GM12872 (cell line): ENCODE data around the gene ZMAT2.

Experiments
- TF ChIP-seq, protein P1 (sequence below): IDR thresholded peaks from 3 replicates; pipeline ENCODE4 v1.5.1; 2011; ENCODE audit warnings: low read depth, mild to moderate bottlenecking, low read length, moderate library complexity; ENCODE audit not compliant: insufficient read depth

ZMAT2 gene

DNA sequence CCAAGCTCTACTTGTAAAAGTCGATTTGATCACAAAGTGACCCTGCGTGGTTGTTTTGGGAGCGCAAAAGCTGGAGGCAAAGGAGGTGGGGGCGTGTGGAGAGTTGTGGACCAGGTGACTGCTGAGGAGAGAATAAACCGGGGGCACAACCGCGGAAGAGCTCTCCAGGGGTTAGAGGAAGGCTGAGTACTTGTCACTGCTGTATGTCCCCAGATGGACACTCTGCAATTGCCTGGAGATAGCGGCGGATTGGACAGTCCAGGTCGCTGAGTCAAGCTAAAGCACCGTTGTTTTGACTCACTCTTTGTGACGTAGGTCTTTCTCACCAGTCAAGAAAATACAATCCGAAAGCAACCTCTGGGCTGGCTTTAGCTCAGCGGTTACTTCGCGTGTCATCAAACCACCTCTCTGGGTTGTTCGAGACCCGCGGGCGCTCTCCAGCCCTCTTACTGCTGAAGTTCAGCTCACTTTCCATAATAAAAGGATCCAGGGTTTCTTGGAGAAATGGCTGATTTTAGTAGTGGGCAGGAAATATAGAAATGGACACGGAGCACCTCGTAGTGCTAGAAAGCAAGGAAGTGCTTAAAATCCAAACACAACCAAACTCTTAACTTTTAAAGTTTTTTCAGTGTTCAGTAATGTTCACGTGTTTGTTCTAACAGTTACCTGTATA lies 25.7 kb downstream of the ZMAT2 start:
- TF ChIP-seq, protein P1, sequence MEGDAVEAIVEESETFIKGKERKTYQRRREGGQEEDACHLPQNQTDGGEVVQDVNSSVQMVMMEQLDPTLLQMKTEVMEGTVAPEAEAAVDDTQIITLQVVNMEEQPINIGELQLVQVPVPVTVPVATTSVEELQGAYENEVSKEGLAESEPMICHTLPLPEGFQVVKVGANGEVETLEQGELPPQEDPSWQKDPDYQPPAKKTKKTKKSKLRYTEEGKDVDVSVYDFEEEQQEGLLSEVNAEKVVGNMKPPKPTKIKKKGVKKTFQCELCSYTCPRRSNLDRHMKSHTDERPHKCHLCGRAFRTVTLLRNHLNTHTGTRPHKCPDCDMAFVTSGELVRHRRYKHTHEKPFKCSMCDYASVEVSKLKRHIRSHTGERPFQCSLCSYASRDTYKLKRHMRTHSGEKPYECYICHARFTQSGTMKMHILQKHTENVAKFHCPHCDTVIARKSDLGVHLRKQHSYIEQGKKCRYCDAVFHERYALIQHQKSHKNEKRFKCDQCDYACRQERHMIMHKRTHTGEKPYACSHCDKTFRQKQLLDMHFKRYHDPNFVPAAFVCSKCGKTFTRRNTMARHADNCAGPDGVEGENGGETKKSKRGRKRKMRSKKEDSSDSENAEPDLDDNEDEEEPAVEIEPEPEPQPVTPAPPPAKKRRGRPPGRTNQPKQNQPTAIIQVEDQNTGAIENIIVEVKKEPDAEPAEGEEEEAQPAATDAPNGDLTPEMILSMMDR, result no peak

DNA sequence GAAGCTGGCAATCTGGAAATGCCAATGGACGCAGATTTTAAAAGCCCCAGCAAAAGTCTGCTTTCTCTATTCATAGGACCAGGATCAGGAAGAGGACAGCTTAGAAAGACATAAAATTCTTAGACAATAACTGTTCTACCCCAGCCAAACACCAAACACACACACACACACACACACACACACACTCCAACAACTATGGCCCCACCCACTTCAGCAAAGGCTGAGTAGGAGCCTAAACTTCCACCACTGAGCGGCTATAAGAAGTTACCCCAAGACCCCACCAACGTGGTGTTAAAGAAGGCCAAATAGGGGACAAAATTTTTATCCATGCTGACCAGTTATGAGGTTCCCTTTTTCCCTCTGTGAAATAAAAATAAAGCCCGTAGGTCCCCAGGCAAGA lies 32.9 kb downstream of the ZMAT2 start:
- TF ChIP-seq, protein P1, result no peak

DNA sequence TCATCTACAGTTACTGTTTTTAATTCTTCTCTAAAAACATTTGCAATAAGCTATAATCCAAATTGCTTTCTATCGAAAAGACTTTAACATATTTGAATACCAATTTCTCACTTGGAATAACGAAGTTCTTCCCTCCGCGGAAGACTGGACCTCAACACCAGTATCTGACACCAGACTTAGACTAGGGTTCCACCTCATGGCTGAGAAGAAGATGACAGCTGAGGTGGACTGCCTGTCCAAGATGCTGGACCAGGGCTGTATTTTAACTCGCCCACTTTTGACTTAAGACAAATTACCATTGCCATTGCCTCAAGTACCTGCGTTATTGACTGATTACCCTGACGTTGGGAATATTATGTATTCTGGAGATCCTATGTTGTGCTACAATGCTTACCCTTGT lies 34.1 kb downstream of the ZMAT2 start:
- TF ChIP-seq, protein P1, result no peak

DNA sequence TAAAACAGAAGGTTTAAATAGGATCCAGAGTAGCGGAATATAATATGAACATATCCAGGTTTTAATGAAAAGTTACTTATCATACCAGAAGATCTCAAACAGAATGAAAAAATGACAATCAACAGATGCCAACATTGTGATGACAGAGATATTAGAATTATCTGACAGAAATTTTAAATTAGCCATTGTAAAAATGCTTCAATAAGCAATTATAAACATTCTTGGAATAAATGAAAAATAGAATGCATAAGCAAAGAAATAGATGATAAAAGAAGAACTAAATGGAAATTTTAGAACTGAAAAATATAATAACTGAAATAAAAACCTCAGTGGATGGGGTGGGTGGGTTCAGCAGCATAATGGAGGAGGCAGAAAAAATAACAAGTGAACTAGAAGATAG lies 37.2 kb downstream of the ZMAT2 start:
- TF ChIP-seq, protein P1, result no peak

DNA sequence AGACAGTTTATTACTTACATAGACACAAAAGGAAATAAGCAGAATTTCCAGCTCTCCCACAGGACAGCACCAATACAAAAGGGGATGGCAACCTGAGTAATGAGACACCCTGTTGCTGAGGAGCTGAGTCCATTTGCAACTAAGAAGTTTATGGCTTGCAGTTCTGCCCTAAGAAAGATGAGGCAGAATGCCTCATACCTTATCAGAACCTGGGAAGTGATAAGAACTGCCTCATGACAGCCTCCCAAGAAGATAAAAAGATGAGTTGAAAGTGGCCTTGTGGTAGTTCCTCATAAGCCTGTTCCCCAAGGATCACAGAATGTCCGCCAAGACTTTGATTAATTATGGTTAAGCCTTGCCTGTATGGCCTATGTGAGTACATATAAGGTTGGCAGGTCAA lies 41.7 kb downstream of the ZMAT2 start:
- TF ChIP-seq, protein P1, result no peak

DNA sequence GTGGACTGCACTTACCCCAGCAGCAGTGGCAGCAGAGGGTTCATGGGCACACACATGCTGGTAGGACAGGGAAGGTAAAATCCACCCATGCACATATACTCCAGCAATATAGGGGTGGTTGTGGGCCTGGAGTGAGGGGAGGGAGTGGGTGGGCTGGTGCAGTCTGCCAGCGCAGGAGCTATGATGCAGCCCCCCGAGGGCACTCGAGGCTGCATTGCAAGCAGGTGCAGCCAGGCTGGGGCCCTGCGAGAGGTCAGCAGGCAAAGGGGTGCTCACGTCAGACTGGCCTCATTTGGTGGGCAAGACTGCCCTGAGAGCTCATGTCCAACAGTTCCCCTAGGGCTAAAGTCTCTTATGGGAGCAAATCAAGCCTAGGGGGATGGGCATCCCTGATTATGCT lies 53.3 kb downstream of the ZMAT2 start:
- TF ChIP-seq, protein P1, result no peak
